ENCODE results near the gene THSD8.
A peak's percentile ranks its signal among the peaks of the same experiment; 100 is the strongest.

THSD8 gene

GRCh38 chr19:12782174-12782423, 19.8 kb upstream of the THSD8 start:
- TF ChIP-seq CTCF (IDR thresholded peaks at IDR 0.05; ENCODE audit: extremely low read depth, missing control alignments), result no peak
- DNase-seq (ENCODE audit: low spot score), result no peak

- DNase-seq (ENCODE audit: low spot score), result peak; percentile 86
- TF ChIP-seq CTCF (IDR thresholded peaks at IDR 0.05; ENCODE audit: extremely low read depth, missing control alignments), result no peak
Measured at GRCh38 chr19:12782424-12783290, 19.2 kb upstream of the THSD8 start.

GRCh38 chr19:12783291-12783848, 18.5 kb upstream of the THSD8 start:
- DNase-seq (ENCODE audit: low spot score), result peak; percentile 60
- no peak for TF ChIP-seq CTCF (IDR thresholded peaks at IDR 0.05; ENCODE audit: extremely low read depth, missing control alignments)

GRCh38 chr19:12783849-12784393, 17.9 kb upstream of the THSD8 start:
- DNase-seq (ENCODE audit: low spot score), result no peak
- no peak for TF ChIP-seq CTCF (IDR thresholded peaks at IDR 0.05; ENCODE audit: extremely low read depth, missing control alignments)

GRCh38 chr19:12784394-12784870, 17.4 kb upstream of the THSD8 start:
- TF ChIP-seq CTCF (IDR thresholded peaks at IDR 0.05; ENCODE audit: extremely low read depth, missing control alignments), result no peak
- no peak for DNase-seq (ENCODE audit: low spot score)

- TF ChIP-seq CTCF (IDR thresholded peaks at IDR 0.05; ENCODE audit: extremely low read depth, missing control alignments), result no peak
- DNase-seq (ENCODE audit: low spot score), result no peak
Measured at GRCh38 chr19:12784871-12785430, 16.9 kb upstream of the THSD8 start.

- DNase-seq (ENCODE audit: low spot score), result no peak
- TF ChIP-seq CTCF (IDR thresholded peaks at IDR 0.05; ENCODE audit: extremely low read depth, missing control alignments), result no peak
Measured at GRCh38 chr19:12785431-12786031, 16.3 kb upstream of the THSD8 start.

Measured in GM20000 (cell line).